HG02798 (cell line): ENCODE results near the gene GABPB1.
"Not testable (repeated sequence)": the region's sequence is repeated elsewhere in the genome, so short reads cannot be mapped to it uniquely, and the experiment has no call there.

Experiments used
- ATAC-seq: cut with Tn5 transposase; IDR thresholded peaks from one replicate; pipeline ENCODE4 v1.9.1; 2021; ENCODE audit warnings: mild to moderate bottlenecking; ENCODE audit not compliant: unreplicated experiment, poor library complexity

GABPB1 gene

DNA sequence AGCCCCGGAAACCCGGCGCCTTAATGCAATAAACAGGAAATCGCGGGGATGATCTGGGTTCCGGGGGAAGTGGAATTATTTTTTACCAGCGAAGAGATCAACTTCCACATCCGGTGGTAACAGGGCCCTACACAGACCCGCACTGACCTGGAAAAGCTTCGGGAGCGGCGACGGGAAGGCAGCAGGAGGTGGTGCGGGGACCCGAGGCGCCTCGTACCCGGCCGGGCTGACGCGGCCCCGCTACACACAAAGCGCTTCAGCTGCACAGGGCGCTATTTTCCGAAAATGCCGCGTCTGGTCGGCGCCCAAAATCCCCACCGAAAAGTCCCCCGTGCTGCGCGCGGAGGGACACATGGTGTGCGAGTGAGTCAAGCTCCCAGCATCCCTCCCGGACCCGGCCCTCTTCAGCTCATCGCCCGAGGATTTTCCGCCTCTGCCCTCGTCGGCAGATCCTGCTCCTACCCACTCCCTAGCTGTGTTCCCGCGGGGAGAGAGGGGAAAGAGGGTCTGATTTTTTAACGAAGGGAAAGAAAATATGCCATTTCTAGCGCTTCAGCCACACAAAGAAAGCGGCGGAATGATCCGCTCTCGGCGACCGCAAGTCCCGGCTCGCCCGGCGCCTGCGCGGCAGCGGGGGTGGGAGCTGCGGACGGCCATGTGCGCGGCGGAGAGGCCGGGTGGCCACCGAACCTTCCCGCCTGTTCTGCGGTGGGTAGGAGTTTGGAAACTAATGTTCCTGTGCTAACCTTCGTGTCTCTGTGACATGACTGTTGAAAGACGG is at the start of gene GABPB1:
Gene GABPB1, minus strand, starts transcription at position 361 of the 781 bp plus-strand sequence. CDS start 45,400 bp downstream, outside the sequence.
- peak; percentile 55 for ATAC-seq

DNA sequence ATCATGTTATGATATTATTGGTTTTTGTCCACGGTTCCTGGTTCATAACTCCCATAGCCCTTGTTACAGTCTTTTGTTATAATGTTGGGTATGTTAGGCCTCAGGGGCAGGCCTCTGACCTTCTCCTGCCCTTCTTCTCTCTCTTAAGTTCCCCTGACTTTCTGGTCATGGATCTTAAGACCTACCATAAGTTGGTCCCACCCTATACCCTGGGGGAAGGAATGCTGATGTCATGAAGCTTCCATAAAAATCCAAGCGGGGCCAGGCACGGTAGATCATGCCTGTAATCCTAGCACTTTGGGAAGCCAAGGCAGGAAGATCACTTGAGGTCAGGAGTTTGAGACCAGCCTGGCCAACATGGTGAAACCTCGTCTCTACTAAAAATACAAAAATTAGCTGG is 36.6 kb upstream of the GABPB1 start:
- not testable (repeated sequence) for ATAC-seq

DNA sequence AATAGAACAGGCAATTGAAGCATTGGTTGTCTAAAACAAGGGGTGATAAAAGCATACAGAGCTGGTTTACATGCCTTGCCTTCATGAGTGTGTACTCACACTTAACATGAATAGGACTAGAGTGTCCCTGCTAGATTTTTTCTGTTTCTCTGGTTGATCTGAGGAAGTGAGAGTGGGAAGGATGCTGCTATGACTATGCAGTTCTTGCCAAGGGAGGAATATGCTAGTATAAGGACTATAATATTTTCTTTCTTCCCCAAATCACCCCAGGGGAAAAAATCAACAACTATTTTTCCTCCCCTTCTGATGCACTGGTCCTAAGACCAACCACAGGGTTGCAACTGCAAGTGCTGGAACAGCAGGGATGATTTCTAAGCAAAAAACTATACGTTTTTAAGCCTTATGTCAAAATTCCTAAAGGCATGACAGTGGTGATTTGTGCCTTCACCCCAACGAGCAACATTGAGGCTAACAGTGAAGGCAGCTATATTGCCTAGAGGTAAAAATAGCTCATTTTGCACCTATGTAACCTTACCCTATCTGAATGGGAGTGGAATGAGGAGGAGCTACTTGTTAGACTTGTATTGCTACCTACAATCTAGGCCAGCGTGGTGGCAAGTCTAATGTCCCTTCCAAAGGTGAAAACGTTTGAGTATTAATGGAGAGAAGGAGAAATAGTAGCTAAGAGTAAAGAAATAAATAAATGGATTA is 35.7 kb upstream of the GABPB1 start:
- peak; percentile 58 for ATAC-seq

DNA sequence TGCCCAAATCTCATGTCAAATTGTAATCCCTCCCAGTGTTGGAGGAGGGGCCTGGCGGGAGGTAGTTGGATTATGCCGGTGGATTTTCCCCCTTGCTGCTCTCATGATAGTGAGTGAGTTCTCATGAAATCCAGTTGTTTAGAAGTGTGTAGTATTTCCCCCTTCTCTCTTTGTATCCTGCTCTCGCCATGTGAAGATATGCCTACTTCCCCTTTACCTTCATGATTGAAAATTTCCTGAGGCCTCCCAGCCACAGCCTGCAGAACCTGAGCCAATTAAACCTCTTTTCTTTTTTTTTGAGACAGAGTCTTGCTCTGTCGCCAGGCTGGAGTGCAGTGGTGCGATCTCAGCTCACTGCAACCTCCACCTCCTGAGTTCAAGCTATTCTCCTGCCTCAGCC is 27.4 kb upstream of the GABPB1 start:
- not testable (repeated sequence) for ATAC-seq

- ATAC-seq, result no peak
These were observed 26.4 kb upstream of the GABPB1 start for GRCh38 chr15:50381438-50381837.

DNA sequence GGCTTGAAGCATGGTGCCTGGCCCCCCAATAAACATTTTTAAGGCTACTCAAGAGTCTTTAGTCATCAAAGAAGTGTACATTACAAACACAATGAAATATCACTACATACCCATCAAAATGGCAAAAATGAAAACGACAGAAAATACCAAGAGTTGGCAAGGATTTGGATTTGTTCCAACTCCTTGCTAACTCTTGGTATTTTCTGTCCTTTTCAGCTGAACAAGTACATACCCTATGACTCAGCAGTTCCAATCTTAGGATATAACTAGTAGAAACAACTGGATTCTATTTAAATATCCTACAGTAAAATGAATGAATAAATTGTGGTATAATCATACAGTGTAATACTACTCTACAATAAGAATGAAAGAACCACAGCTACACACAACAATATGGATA is 25.1 kb upstream of the GABPB1 start:
- no peak for ATAC-seq

- ATAC-seq, result not testable (repeated sequence)
These were observed 24.4 kb upstream of the GABPB1 start for GRCh38 chr15:50379413-50379812.

GRCh38 chr15:50378776-50379175 is 23.8 kb upstream of the GABPB1 start:
- no peak for ATAC-seq

DNA sequence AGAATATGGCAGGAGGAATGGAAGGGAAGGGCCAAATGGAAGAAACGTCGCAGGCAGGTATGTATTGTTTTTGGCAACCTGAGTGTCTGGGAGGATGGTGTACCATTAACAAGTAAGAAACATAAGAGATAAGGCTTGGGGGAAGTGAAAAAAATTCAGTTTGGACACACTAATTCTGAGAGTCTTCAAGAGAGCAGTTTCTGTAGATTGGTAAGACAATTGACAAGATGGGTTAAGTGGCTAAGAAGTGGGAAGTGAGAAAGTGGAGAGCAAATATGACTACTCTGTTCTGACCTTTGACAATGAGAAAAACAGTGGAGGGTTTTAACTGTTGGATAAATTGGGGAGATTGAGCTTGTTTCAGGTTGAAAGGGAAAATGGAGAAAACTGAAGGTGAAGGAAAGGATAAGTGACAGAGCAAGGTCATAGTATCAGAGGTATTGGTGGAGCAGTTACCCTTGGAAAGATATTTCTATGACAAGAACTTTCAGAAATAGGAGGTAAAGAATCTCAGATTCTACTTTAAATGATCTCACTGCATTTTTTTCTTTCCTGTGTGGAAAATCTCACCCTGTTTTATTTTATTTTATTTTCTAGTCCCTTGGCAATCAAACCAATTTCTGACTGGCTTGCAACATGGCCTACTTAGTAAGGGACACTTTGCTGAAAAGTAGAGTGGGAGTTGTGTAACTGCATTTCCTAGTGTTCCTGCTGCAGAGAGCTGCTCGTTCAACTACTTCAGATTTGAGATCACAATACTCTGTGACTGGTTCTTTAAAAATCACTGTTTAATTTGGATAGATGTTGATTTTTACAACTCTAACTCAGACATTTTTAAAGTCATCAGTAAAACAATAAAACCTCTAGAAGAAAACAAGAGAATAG is 23.1 kb upstream of the GABPB1 start:
- ATAC-seq, result peak; percentile 99

- ATAC-seq, result not testable (repeated sequence)
These were observed 14.6 kb upstream of the GABPB1 start for GRCh38 chr15:50369564-50369963.

- no peak for ATAC-seq
These were observed 11.0 kb upstream of the GABPB1 start for GRCh38 chr15:50365971-50366370.

- no peak for ATAC-seq
These were observed 10.6 kb upstream of the GABPB1 start for GRCh38 chr15:50365570-50365969.

- no peak for ATAC-seq
These were observed 8.6 kb upstream of the GABPB1 start for GRCh38 chr15:50363612-50364011.

DNA sequence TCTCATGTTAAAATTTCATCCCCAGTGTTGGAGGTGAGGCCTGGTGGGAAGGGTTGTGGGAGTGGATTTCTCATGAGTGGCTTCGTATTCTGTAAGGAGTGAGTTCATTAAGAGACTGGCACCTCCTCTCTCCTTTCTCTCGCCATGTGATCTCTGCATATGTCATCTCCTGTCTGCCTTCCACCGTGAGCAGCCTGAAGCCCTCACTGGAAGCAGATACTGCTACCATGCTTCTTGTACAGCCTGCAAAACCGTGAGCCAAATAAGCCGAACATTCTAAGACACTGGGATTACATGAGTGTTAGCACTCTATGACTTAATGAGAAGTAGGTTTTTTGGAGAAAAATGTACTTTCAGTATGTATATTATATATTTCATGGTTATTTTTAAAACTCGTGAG is 6.8 kb upstream of the GABPB1 start:
- no peak for ATAC-seq

- no peak for ATAC-seq
These were observed 3.8 kb upstream of the GABPB1 start for GRCh38 chr15:50358845-50359244.

DNA sequence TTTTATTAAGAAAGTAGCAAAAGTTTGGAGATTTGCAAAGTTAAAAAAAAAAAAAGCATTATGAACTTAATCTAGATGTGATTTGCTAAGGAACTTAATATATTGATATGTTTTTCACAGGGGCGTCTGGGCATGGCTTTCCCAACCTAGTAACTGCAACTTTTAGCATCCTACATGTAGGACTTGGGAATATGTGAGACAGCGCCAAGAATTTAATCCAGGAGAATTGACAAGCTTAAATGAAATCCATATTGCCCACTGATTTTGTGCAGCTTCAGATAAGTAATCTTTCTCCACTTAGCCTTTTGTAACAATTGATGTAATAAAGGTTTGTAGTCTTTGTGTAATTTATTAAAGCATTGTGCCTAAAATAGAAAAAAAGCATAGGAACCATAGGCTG is 982 bp upstream of the GABPB1 start:
- ATAC-seq, result no peak

DNA sequence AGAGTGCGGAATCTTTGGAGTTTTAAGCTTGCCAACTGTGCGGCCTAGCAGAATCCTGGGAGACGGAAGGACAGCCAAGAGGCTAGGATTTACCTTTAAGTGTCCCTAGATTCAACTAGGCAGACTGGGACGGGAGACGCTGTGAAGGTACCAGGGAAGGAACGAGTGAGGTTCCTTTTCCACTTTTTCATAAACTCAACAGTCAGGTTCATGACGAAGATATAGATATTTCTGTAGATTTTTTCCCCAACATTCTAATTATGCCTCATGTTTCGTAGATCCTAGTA is 564 bp upstream of the GABPB1 start:
- ATAC-seq, result no peak

- peak; percentile 34 for ATAC-seq
These were observed 792 bp downstream of the GABPB1 start for GRCh38 chr15:50353975-50354837.

GRCh38 chr15:50353251-50353974 is 1.6 kb downstream of the GABPB1 start:
- ATAC-seq, result no peak
